ENCODE data around the gene ERGIC1. TPM values are rescaled to one million over a fixed set of nuclear protein-coding genes. Genes with fewer than 3 reads are reported as not detected.

Gene ERGIC1
- total RNA-seq, 1 donor from 2014 or later = 105 TPM

DNA sequence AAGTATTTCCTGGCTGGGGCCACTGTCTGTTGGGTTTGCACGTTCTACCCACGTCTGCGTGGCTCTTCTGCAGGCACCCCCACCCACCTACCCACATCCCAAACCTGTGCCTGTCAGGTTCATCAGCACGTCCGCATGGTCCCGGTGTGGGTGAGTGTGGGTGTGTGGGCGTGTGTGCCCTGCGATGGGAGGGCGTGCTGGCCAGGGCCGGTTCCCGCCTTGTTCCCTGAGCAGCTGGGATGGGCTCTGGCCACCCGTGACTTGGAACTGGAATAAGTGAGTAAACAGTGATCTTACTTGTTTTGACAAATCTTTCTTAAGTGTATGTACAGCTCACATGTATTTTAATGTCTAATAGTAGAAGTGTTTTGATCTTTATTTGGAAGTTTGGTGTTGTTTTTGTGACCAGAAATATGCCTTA is 20.4 kb downstream of the ERGIC1 start:
- Mint-ChIP-seq H3K4me1 (ENCODE audit: unreplicated experiment) (peaks cover 19% of the 10 kb centered on the region), H3K9me3 (no peaks in the 10 kb centered on the region), H3K27ac (no peak overlapping the region), H3K27me3 (no peaks in the 10 kb centered on the region), H3K36me3 (peaks cover 3% of the 10 kb centered on the region), H3K4me3 (no peak overlapping the region)
- no peak for DNase-seq (ENCODE audit: extremely low spot score, unreplicated experiment)
- TF ChIP-seq, protein P1, sequence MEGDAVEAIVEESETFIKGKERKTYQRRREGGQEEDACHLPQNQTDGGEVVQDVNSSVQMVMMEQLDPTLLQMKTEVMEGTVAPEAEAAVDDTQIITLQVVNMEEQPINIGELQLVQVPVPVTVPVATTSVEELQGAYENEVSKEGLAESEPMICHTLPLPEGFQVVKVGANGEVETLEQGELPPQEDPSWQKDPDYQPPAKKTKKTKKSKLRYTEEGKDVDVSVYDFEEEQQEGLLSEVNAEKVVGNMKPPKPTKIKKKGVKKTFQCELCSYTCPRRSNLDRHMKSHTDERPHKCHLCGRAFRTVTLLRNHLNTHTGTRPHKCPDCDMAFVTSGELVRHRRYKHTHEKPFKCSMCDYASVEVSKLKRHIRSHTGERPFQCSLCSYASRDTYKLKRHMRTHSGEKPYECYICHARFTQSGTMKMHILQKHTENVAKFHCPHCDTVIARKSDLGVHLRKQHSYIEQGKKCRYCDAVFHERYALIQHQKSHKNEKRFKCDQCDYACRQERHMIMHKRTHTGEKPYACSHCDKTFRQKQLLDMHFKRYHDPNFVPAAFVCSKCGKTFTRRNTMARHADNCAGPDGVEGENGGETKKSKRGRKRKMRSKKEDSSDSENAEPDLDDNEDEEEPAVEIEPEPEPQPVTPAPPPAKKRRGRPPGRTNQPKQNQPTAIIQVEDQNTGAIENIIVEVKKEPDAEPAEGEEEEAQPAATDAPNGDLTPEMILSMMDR (conservative IDR thresholded peaks at IDR 0.05) = no peak

DNA sequence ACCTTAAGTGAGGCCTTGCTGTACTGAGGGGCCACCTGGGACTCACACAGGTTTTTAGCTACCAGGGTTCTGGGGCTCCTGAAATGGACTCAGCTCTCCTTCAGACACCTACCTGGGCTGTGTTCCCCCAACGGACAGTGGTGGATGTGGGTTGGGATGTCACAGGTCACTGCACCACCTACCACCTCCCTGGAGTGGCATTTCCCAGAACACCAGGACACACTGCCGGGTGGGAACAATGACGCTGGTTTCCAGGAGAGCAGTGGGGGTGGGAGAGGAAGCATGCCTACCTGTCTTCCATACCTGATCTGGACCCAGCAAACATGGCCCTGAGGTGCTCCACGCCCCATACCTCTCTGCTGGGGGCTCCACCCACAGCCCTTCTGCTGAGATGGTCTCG is 20.9 kb downstream of the ERGIC1 start:
- H3K9me3 Mint-ChIP-seq = no peaks in the 10 kb centered on the region
- no peak overlapping the region for H3K4me3 Mint-ChIP-seq
- H3K27me3 Mint-ChIP-seq = no peaks in the 10 kb centered on the region
- TF ChIP-seq, protein P1 (conservative IDR thresholded peaks at IDR 0.05) = no peak
- no peak overlapping the region for H3K27ac Mint-ChIP-seq
- peaks cover 17% of the 10 kb centered on the region for H3K4me1 Mint-ChIP-seq (ENCODE audit: unreplicated experiment)
- H3K36me3 Mint-ChIP-seq = peaks cover 3% of the 10 kb centered on the region
- DNase-seq (ENCODE audit: extremely low spot score, unreplicated experiment) = no peak

DNA sequence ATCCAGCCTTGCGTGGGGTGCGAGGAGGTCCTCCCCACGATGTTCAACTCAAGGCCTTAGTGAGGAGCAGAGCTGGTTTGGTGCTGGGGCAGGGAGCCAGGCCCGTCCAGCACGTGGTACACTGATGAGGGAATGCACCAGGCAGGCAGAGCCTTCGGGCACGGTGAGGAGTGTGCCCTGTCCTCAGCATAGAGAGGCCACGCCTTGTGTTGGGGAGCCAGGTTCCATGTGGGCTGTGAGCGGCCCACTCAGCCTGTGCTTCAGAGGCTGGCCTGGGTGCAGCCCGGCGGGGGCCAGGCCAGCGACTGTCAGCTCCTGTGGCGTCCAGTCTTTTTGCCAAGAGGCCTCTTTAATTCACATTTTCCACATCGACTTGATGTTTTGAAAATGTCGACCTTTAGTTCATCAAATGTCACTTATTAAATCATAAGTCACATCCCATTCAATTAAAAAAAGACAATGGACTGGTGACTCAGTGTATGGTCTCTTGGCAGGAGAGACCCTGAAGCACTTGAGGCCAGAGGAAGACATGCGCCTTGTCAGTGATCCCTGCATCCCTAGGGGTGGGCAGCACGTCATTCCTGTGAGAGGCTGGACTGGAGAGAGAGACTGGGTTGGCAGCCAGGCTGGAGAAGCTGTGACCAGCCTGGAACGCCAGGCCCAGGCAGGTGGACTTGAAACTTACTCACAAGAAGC is 21.7 kb downstream of the ERGIC1 start:
- H3K27me3 Mint-ChIP-seq = no peaks in the 10 kb centered on the region
- no peak for DNase-seq (ENCODE audit: extremely low spot score, unreplicated experiment)
- no peaks in the 10 kb centered on the region for H3K9me3 Mint-ChIP-seq
- no peak overlapping the region for H3K27ac Mint-ChIP-seq
- H3K4me3 Mint-ChIP-seq = no peak overlapping the region
- peaks cover 24% of the 10 kb centered on the region for H3K4me1 Mint-ChIP-seq (ENCODE audit: unreplicated experiment)
- TF ChIP-seq, protein P1 (conservative IDR thresholded peaks at IDR 0.05) = no peak
- H3K36me3 Mint-ChIP-seq = peaks cover 3% of the 10 kb centered on the region

DNA sequence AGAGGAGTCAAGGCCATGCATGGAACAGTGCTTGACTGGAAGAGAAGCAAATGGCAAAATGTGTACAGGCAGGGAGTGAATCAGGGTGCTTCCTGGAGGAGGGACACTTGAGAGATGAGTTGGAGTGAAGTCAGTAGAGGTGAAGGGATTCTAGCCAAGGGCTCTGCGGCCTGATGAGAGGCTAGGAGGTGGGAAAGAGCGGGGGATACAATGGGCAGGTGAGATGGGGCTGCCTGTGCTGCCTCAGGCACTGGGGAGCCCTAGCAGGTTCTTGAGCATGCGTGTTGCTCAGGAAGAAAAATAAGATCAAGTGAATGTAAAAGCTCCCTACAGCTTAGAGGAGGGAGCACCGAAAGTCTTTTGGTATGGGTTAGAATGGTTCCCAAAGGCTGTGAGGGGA is 22.3 kb downstream of the ERGIC1 start:
- peaks cover 5% of the 10 kb centered on the region for H3K36me3 Mint-ChIP-seq
- TF ChIP-seq, protein P1 (conservative IDR thresholded peaks at IDR 0.05) = no peak
- H3K9me3 Mint-ChIP-seq = no peaks in the 10 kb centered on the region
- H3K27ac Mint-ChIP-seq = no peak overlapping the region
- no peak overlapping the region for H3K4me3 Mint-ChIP-seq
- peaks cover 27% of the 10 kb centered on the region for H3K4me1 Mint-ChIP-seq (ENCODE audit: unreplicated experiment)
- DNase-seq (ENCODE audit: extremely low spot score, unreplicated experiment) = no peak
- H3K27me3 Mint-ChIP-seq = no peaks in the 10 kb centered on the region

DNA sequence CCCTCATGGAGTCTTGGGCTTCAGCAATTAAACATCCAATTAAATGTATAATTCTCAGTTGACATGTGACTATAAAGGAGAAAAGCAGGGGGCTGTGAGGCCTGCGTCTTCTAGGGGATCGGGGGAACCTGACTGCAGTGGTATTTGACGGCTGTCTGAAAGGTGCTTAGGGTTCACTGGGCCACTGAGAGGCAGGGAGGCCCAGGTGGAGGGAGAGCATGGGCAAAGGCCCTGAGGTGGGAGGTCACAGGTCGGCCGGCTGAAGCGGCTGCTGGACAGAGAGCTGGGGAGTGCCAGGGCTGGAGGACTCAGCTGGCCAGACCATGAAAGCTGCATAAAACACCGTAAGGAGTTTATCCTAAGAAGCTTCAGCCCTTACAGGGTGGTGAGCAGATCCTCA is 23.9 kb downstream of the ERGIC1 start:
- Mint-ChIP-seq H3K27me3 (no peaks in the 10 kb centered on the region), H3K9me3 (no peaks in the 10 kb centered on the region), H3K4me3 (no peak overlapping the region), H3K27ac (peak overlapping the region; percentile 72), H3K4me1 (ENCODE audit: unreplicated experiment) (peaks cover 34% of the 10 kb centered on the region), H3K36me3 (peaks cover 8% of the 10 kb centered on the region)
- TF ChIP-seq, protein P1 (conservative IDR thresholded peaks at IDR 0.05) = no peak
- DNase-seq (ENCODE audit: extremely low spot score, unreplicated experiment) = no peak
